CD14-positive monocyte (primary cell): ENCODE measurements around the gene DTNBP1. TPM values are rescaled to one million over a fixed set of nuclear protein-coding genes. Genes with fewer than 3 reads are reported as not detected.

Experiments
- DNase-seq, 3 donors: peaks; one replicate each; pipeline ENCODE4 v3.0.0-alpha.2; 2011 to 2022
- H2AFZ ChIP-seq: 2 replicates; pipeline ENCODE4 v1.6.0; 2012; ENCODE audit warnings: mild to moderate bottlenecking, low read depth, low read length, inconsistent platforms; ENCODE audit not compliant: insufficient read depth, poor library complexity, severe bottlenecking
- H3K27ac ChIP-seq, 2 donors: 1 replicate in 1 of 2; 2 replicates in 1 of 2; pipeline ENCODE4 v1.5.1; 2012 to 2013; ENCODE audit warnings: low read length in 2 of 2, control low read depth in 1 of 2, inconsistent platforms in 1 of 2, low read depth in 1 of 2, mild to moderate bottlenecking in 1 of 2
- H3K27me3 ChIP-seq, 2 donors: one replicate each; pipeline versions ENCODE4 v1.6.0 to v1.6.1; 2011 to 2013; ENCODE audit warnings: low read length in 2 of 2; ENCODE audit not compliant: control insufficient read depth in 2 of 2, insufficient read depth in 2 of 2
- H3K36me3 ChIP-seq, 2 donors: replicated peaks in 1 of 2; 1 replicate in 1 of 2; 2 replicates in 1 of 2; pipeline versions ENCODE4 v1.5.1 to v1.6.1; 2012 to 2013; ENCODE audit warnings: low read length in 2 of 2, control low read depth in 1 of 2, inconsistent platforms in 1 of 2, mild to moderate bottlenecking in 1 of 2; ENCODE audit not compliant: insufficient read depth in 2 of 2, control insufficient read depth in 1 of 2
- H3K4me1 ChIP-seq, 2 donors: 1 replicate in 1 of 2; 2 replicates in 1 of 2; pipeline versions ENCODE4 v1.5.1 to v1.6.1; 2012 to 2013; ENCODE audit warnings: low read length in 2 of 2, control low read depth in 1 of 2, inconsistent platforms in 1 of 2, mild to moderate bottlenecking in 1 of 2, moderate library complexity in 1 of 2; ENCODE audit not compliant: insufficient read depth in 2 of 2, control insufficient read depth in 1 of 2
- H3K4me2 ChIP-seq: replicated peaks from 2 replicates; pipeline ENCODE3; 2012; ENCODE audit warnings: low read length, moderate library complexity, mild to moderate bottlenecking; ENCODE audit not compliant: poor library complexity, severe bottlenecking; ENCODE audit errors: extremely low read depth
- H3K4me3 ChIP-seq, 3 experiments: fragments of 200-600 bp in 1 of 3; sonication (generic) in 1 of 3; replicated peaks in 1 of 3; 1 replicate in 2 of 3; 2 replicates in 1 of 3; pipeline ENCODE4 v1.5.1; 2011 to 2013; ENCODE audit warnings: low read length in 3 of 3, mild to moderate bottlenecking in 3 of 3, control low read depth in 2 of 3, low read depth in 2 of 3, inconsistent platforms in 1 of 3, moderate library complexity in 1 of 3
- H3K79me2 ChIP-seq: 2 replicates; pipeline ENCODE4 v1.6.0; 2012; ENCODE audit warnings: mild to moderate bottlenecking, control low read depth, inconsistent platforms, low read length, moderate library complexity; ENCODE audit not compliant: insufficient read depth
- H3K9ac ChIP-seq: 2 replicates; pipeline ENCODE4 v1.6.0; 2017; ENCODE audit warnings: low read length, mild to moderate bottlenecking; ENCODE audit not compliant: insufficient read depth, poor library complexity, severe bottlenecking
- H3K9me3 ChIP-seq, 2 donors: replicated peaks in 1 of 2; 1 replicate in 1 of 2; 2 replicates in 1 of 2; pipeline versions ENCODE4 v1.5.1 to v1.6.1; 2012 to 2013; ENCODE audit warnings: low read length in 2 of 2, control low read depth in 1 of 2; ENCODE audit not compliant: control insufficient read depth in 1 of 2, insufficient read depth in 1 of 2
- H4K20me1 ChIP-seq: 2 replicates; pipeline ENCODE4 v1.6.0; 2012; ENCODE audit warnings: mild to moderate bottlenecking, low read length, control low read depth, moderate library complexity; ENCODE audit not compliant: insufficient read depth
- H3K27ac Mint-ChIP-seq, 7 donors: one replicate each; pipeline ENCODE4 v1.8.0; 2020; ENCODE audit warnings: mild to moderate bottlenecking in 7 of 7, mixed read lengths in 7 of 7, moderate library complexity in 6 of 7, inconsistent platforms in 2 of 7
- H3K27me3 Mint-ChIP-seq, 3 donors: one replicate each; pipeline ENCODE4 v1.8.0; 2021 to 2022; ENCODE audit warnings: low read depth in 3 of 3, mild to moderate bottlenecking in 3 of 3, mixed read lengths in 3 of 3, moderate library complexity in 3 of 3, inconsistent platforms in 1 of 3
- H3K36me3 Mint-ChIP-seq, 2 donors: one replicate each; pipeline ENCODE4 v1.8.0; 2020; ENCODE audit warnings: mixed read lengths in 2 of 2, inconsistent platforms in 1 of 2, mild to moderate bottlenecking in 1 of 2
- H3K4me1 Mint-ChIP-seq: one replicate; pipeline ENCODE4 v1.8.0; 2020; ENCODE audit warnings: mild to moderate bottlenecking, mixed read lengths
- H3K4me3 Mint-ChIP-seq, 2 donors: one replicate each; pipeline ENCODE4 v1.8.0; 2020; ENCODE audit warnings: mild to moderate bottlenecking in 2 of 2, mixed read lengths in 2 of 2, moderate library complexity in 1 of 2
- H3K9me3 Mint-ChIP-seq, 7 donors: one replicate each; pipeline ENCODE4 v1.8.0; 2020 to 2022; ENCODE audit warnings: mixed read lengths in 7 of 7, mild to moderate bottlenecking in 6 of 7, moderate library complexity in 6 of 7, inconsistent platforms in 2 of 7
- CTCF ChIP-seq: fragments of 200-600 bp; IDR thresholded peaks from one replicate; pipeline ENCODE4 v1.8.0; 2022; ENCODE audit warnings: antibody characterized with exemption, mild to moderate bottlenecking
- WGBS: methylation state at CpG from one replicate; pipeline ENCODE4 v1.1.5; 2013; ENCODE audit warnings: missing lambda C conversion rate; ENCODE audit not compliant: insufficient coverage; 5-methylcytosine and 5-hydroxymethylcytosine counted together
- intact Hi-C, 2 donors: fragments of 100-400 bp; cut with micrococcal nuclease; formaldehyde crosslinking; loops; one replicate each; pipeline versions ENCODE4 v1.15.0 to v1.15.1; 2023
- polyA plus RNA-seq, 3 donors: library from polyadenylated mRNA; depleted of rRNA in 1 of 3; unstranded in 2 of 3; stranded (reverse) in 1 of 3; fragments of 300-500 nt in 2 of 3; fragments of >200 nt in 1 of 3; fragmentation: Illumina TruSeq in 2 of 3; gene quantifications; 1 replicate in 2 of 3; 2 replicates in 1 of 3; pipeline ENCODE4 v1.2.3, GENCODE V29; 2012 to 2021

Gene DTNBP1
- polyA plus RNA-seq, 3 donors, result 19.7 to 26.9 (median 20.5) TPM

- no peak for DNase-seq
- no peak overlapping the region for H3K4me2 ChIP-seq
- H2AFZ ChIP-seq, result no peak overlapping the region
- no CpG with 5 or more reads among the region's 1 CpG for WGBS
- no peaks in the 10 kb centered on the region for H3K9me3 ChIP-seq
- Mint-ChIP-seq H3K4me3 (no peak overlapping the region), H3K27ac (no peak overlapping the region), H3K36me3 (peaks cover 17 to 23% of the 10 kb centered on the region in 2 donors), H3K27me3 (no peaks in the 10 kb centered on the region), H3K4me1 (peaks cover 29% of the 10 kb centered on the region), H3K9me3 (no peaks in the 10 kb centered on the region)
- H3K27me3 ChIP-seq, result no peaks in the 10 kb centered on the region
- no peak overlapping the region for H3K27ac ChIP-seq
- peaks cover 28% of the 10 kb centered on the region for H3K79me2 ChIP-seq
- H3K9ac ChIP-seq, result no peak overlapping the region
- peaks cover 13% of the 10 kb centered on the region for H4K20me1 ChIP-seq
- intact Hi-C loops, result no loop called here
- peaks cover 18 to 35% of the 10 kb centered on the region in 2 donors for H3K36me3 ChIP-seq
- no peak for TF ChIP-seq CTCF
- no peak overlapping the region for H3K4me3 ChIP-seq
- H3K4me1 ChIP-seq, result peaks cover 20 to 24% of the 10 kb centered on the region in 2 donors
Measured at GRCh38 chr6:15626160-15626559, 36.7 kb downstream of the DTNBP1 start.

- Mint-ChIP-seq H3K36me3 (peaks cover 21 to 31% of the 10 kb centered on the region in 2 donors), H3K4me3 (no peak overlapping the region), H3K9me3 (no peaks in the 10 kb centered on the region), H3K27ac (peak overlapping the region in 6 of 7 donors; percentile 88 to 97 (median 94)), H3K4me1 (peaks cover 25% of the 10 kb centered on the region), H3K27me3 (no peaks in the 10 kb centered on the region)
- no peaks in the 10 kb centered on the region for H3K27me3 ChIP-seq
- H3K9me3 ChIP-seq, result no peaks in the 10 kb centered on the region
- H3K4me3 ChIP-seq, result no peak overlapping the region
- no peak overlapping the region for H3K4me2 ChIP-seq
- peaks cover 21 to 27% of the 10 kb centered on the region in 2 donors for H3K4me1 ChIP-seq
- H3K36me3 ChIP-seq, result peaks cover 18 to 35% of the 10 kb centered on the region in 2 donors
- peak overlapping the region in 1 of 2 donors; percentile 87 for H3K27ac ChIP-seq
- no peak overlapping the region for H3K9ac ChIP-seq
- H3K79me2 ChIP-seq, result peaks cover 49% of the 10 kb centered on the region
- peaks cover 13% of the 10 kb centered on the region for H4K20me1 ChIP-seq
- intact Hi-C loops, result loop anchor here in 1 of 2 donors (5.0 kb wide), 1 partner anchor 131 kb away; no protein-coding TSS in a partner anchor
- peak; percentile 88 for TF ChIP-seq CTCF
- WGBS, result 84% methylated on average over 5 of the region's 8 CpGs
- no peak overlapping the region for H2AFZ ChIP-seq
- DNase-seq, result peak in 1 of 3 donors; percentile 30
Measured at GRCh38 chr6:15623276-15624116, 39.3 kb downstream of the DTNBP1 start.
